ENCODE results near the gene PKD2L2.
"Not testable (repeated sequence)": the region's sequence is repeated elsewhere in the genome, so short reads cannot be mapped to it uniquely, and the experiment has no call there.

The PKD2L2 gene

DNA sequence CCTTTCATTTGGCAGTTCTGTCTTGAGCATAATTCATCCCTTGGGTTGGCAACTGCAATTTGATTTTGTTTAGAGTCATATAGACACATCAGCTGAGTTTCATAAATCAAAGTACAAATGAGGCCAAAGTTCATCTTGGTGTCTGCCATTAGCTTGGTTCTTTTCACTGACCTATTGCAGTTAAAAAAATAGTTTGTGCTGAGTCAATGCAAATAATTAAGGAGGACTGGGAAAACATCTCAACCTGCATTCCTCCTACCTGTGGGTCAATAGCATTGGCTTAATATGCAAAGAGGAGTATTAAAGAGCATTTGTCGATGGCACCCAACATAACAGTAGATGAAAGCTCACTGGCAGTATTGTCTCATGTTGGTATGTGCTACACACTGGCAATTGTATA lies 1.6 kb downstream of the PKD2L2 start:
- DNase-seq: no peak

GRCh38 chr5:137891849-137892248 lies 2.6 kb downstream of the PKD2L2 start:
- DNase-seq: no peak

DNA sequence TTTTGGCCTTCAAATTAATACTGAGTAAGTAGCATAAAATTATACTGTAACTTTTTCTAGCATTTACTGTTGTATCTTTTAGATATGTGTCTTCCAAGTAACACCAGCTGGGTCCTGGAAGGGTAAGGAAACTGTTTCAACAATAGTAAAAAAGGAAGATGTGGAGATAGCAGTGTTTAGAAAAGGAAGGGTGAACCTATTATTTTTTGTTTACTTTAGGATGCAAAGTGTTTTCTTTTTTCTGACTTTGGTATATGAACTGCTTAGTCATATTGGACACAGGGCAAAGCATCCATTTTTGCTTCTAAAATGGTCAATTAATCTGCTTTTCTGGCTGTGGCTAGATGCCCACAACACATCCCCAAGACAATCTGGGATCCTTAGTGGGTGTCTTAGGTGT lies 5.3 kb downstream of the PKD2L2 start:
- no peak for DNase-seq

- DNase-seq: no peak
These were observed 7.3 kb downstream of the PKD2L2 start for GRCh38 chr5:137896560-137896959.

DNA sequence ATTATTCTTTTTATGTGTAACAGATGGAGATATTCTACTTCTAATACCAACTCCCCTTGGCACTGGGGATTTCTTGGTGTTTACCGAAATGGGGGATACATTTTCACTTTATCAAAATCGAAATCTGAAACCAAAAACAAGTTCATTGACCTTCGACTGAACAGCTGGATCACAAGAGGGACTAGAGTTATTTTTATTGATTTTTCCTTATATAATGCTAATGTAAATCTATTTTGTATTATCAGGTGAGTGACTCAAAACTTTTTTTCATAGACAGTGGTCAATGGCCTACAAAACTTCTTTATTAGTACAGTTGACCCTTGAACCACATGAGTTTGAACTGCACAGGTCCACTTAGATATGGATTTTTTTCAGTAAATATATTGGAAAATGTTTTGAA lies 10.2 kb downstream of the PKD2L2 start:
- DNase-seq: no peak

- no peak for DNase-seq
These were observed 12.0 kb downstream of the PKD2L2 start for GRCh38 chr5:137901011-137901817.

GRCh38 chr5:137902408-137903133 lies 13.3 kb downstream of the PKD2L2 start:
- no peak for DNase-seq

DNA sequence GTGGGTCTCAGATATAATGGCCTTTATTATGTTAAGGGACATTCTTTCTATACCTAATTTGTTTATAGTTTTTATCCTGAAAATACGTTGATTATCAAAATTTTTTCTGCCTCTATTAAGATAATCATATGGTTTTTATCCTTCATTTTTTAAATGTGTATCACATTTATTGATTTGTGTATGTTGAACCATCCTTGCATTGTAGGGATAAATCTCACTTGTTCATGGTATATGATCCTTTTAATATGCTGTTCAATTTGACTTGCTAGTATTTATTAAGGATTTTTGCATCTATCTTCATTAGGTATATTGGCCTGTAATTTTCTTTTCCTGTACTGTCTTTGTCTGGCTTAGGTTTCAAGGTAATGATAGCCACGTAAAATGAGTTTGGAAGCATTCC lies 25.5 kb downstream of the PKD2L2 start:
- no peak for DNase-seq

- DNase-seq: no peak
These were observed 27.7 kb downstream of the PKD2L2 start for GRCh38 chr5:137916923-137917322.

GRCh38 chr5:137921931-137922330 lies 32.7 kb downstream of the PKD2L2 start:
- DNase-seq: no peak

DNA sequence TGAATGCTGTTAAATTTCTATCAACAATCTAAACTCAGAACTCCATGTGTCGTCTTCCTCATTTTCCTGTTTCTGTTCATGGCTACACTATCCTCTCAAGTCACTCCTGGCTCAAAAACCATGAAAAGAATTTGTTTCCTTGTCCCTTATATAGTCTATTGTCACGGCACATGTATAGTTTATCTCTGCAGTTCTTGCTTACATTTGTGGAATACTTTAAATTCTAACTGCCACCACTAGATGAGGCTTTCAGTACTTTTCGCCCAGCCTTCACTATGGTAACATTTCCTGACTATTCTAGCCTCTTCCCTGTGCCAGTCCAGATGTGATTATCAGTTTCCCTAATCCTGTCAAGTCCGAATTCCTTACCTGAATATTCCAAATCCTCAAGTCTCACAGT lies 34.6 kb downstream of the PKD2L2 start:
- DNase-seq: no peak

DNA sequence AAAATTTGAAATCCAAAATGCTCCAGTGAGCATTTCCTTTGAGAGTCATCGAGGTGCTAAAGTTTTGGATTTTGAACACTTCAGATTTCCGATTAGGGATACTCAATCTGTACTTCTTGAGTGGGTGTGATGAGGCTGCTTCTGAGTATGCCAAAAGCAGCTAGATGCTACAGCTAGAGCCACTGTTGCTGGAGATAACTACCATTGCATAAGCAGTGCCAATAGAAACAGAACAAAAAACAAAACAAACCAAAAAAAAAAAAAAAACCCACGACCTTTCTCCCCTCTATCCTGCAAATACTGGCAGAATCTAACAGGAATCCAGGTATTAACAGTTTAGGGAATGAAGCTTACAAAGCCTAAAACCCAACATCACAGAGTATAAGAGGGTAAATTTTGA lies 43.5 kb downstream of the PKD2L2 start:
- no peak for DNase-seq

DNA sequence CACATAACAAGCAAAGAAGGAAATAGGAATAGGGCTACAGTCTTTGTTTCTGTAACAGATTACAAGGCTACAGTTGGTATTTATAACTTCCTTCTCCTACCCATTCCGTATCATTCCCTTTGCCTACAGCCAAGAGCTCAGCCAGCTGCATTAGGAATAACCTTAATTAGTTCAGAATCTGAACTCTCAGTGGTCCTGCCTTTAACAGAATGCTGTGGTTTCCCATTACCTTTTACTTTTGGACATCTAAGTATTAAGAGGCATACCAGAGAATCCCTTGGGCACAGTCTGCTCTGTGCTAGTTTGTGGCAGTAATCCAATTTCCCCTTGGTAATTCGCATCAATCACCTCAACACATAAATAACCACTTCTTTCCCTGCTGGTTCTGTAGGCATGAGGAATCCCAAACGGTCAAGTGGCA lies 44.2 kb downstream of the PKD2L2 start:
- DNase-seq: no peak

- no peak for DNase-seq
These were observed 45.9 kb downstream of the PKD2L2 start for GRCh38 chr5:137935190-137935589.

DNA sequence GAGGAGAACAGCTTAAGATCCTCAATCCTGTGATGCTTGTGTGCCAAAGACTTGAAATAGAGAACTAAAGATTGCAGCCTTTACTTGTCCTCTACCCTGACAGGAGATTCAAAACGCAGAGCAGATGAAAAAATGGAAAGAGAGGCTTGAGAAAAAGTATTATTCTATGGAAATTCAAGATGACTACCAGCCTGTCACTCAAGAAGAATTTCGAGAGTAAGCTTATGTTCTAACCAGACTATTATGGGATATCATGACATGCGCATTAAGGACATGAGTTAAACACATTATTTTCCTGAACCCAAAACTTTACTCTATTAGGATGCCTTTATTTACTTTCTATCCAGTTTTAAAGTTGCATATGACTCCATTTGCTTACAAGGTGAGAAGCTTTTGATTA lies 46.4 kb downstream of the PKD2L2 start:
- no peak for DNase-seq

- DNase-seq: no peak
These were observed 48.9 kb downstream of the PKD2L2 start for GRCh38 chr5:137937994-137938750.

GRCh38 chr5:137938751-137939143 lies 49.5 kb downstream of the PKD2L2 start:
- DNase-seq: no peak

GRCh38 chr5:137939331-137939730 lies 50.1 kb downstream of the PKD2L2 start:
- DNase-seq: no peak

- not testable (repeated sequence) for DNase-seq
These were observed 55.0 kb downstream of the PKD2L2 start for GRCh38 chr5:137944280-137944679.

- no peak for DNase-seq
These were observed 56.6 kb downstream of the PKD2L2 start for GRCh38 chr5:137945825-137946224.

DNA sequence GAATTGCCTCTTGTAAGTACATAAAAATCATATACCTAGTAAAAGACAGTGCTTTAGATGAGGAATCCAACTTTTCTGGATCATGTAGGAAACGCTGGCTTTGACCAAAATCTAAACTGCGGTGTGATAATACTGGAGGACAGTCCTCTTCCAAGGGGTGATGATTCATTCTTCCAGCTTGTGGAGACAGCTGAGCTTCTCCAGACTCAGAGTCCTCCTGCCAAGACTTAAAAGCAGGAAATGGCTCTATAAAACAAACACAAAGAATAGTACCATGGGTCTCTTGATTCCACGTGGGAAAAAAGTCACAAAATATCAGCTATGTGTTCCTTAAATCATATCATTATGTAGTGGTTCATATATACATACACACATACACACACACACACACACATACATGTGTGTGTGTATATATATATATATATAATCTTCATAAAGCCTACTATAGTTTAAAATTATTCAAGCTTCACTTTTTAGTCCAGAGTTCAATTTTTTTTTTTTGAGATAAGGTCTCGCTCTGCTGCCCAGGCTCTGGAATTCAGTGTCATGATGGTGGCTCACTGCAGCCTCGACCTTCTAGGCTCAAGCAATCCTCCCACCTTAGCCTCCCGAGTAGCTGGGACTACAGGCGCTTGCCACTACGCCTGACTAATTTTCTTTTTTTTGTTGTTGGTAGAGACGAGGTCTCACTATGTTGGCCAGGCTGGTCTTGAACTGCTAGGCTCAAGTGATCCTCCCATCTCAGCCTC lies 65.0 kb downstream of the PKD2L2 start:
- no peak for DNase-seq

DNA sequence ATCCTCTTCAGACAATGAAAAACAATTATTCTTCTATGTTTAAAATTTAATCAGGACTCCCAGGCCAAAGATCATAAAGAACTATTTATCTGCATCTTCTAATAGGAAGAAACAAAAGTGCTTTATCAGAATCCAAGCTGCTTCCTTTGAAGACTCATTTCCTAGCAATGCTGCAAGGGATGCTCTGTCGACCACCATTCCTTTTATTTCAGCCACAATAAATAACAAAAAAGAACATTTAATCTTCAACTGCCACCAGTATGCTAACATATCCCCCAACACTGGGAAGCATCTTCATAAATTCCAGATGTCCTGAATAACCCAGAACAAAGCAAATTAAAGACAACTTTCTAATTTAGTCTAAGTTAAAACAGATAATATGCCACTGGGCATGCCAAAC lies 68.7 kb downstream of the PKD2L2 start:
- DNase-seq: no peak

GRCh38 chr5:137959488-137959887 lies 70.2 kb downstream of the PKD2L2 start:
- DNase-seq: no peak

Measured in stimulated activated CD4-positive, alpha-beta T cell treated with anti-CD3 and anti-CD28 coated beads, Interleukin-4, amount 100 ng/mL, for 4 hours (primary cell).